Astrocyte (in vitro differentiated cells and primary cell): ENCODE results near the gene GPC3. TPM values are rescaled to one million over a fixed set of nuclear protein-coding genes. Genes with fewer than 3 reads are reported as not detected.
A peak's percentile ranks its signal among the peaks of the same experiment; 100 is the strongest.

Source experiments
- DNase-seq: peaks from one replicate; pipeline ENCODE4 v3.0.0-alpha.2; 2010; ENCODE audit warnings: low read depth
- FAIRE-seq: peaks from 2 replicates; lab custom pipeline; 2011; peaks lifted over from hg19 to GRCh38; lab: Jason Lieb, UNC
- H2AFZ ChIP-seq: 2 replicates; pipeline ENCODE4 v1.6.0; 2012; ENCODE audit warnings: low read depth, low read length, inconsistent platforms
- H3K27ac ChIP-seq: 2 replicates; pipeline ENCODE4 v1.5.1; 2011; ENCODE audit warnings: low read depth, low read length, inconsistent platforms
- H3K27me3 ChIP-seq: 2 replicates; pipeline ENCODE4 v1.6.0; 2011; ENCODE audit warnings: low read length, inconsistent platforms; ENCODE audit not compliant: insufficient read depth
- H3K36me3 ChIP-seq: 2 replicates; pipeline ENCODE4 v1.5.1; 2011; ENCODE audit warnings: low read length, inconsistent platforms; ENCODE audit not compliant: insufficient read depth
- H3K4me1 ChIP-seq: 2 replicates; pipeline ENCODE4 v1.5.1; 2011; ENCODE audit warnings: low read length, inconsistent platforms; ENCODE audit not compliant: insufficient read depth
- H3K4me2 ChIP-seq: 2 replicates; pipeline ENCODE4 v1.6.0; 2012; ENCODE audit warnings: low read length, inconsistent platforms
- H3K4me3 ChIP-seq: 2 replicates; pipeline ENCODE4 v1.5.1; 2011; ENCODE audit warnings: low read depth, mild to moderate bottlenecking, low read length, inconsistent platforms; ENCODE audit not compliant: insufficient read depth
- H3K79me2 ChIP-seq: 2 replicates; pipeline ENCODE4 v1.6.0; 2012; ENCODE audit warnings: mild to moderate bottlenecking, low read length, inconsistent platforms; ENCODE audit not compliant: insufficient read depth
- H3K9ac ChIP-seq: 2 replicates; pipeline ENCODE4 v1.6.0; 2012; ENCODE audit warnings: mild to moderate bottlenecking, low read length, inconsistent platforms
- H3K9me3 ChIP-seq: 2 replicates; pipeline ENCODE4 v1.5.1; 2012; ENCODE audit warnings: low read depth, mild to moderate bottlenecking, low read length, inconsistent platforms; ENCODE audit not compliant: insufficient read depth
- H4K20me1 ChIP-seq: 2 replicates; pipeline ENCODE4 v1.6.0; 2012; ENCODE audit warnings: low read length, inconsistent platforms; ENCODE audit not compliant: insufficient read depth
- H3K27ac Mint-ChIP-seq: one replicate; pipeline ENCODE4 v1.8.0; 2021; ENCODE audit warnings: mild to moderate bottlenecking, mixed read lengths; ENCODE audit not compliant: unreplicated experiment
- H3K27me3 Mint-ChIP-seq: one replicate; pipeline ENCODE4 v1.8.0; 2021; ENCODE audit warnings: low read depth, mixed read lengths; ENCODE audit not compliant: unreplicated experiment
- H3K36me3 Mint-ChIP-seq: one replicate; pipeline ENCODE4 v1.8.0; 2021; ENCODE audit warnings: low read depth, mixed read lengths; ENCODE audit not compliant: unreplicated experiment
- H3K4me1 Mint-ChIP-seq: one replicate; pipeline ENCODE4 v1.8.0; 2021; ENCODE audit warnings: low read depth, mixed read lengths; ENCODE audit not compliant: unreplicated experiment
- H3K4me3 Mint-ChIP-seq: one replicate; pipeline ENCODE4 v1.8.0; 2021; ENCODE audit warnings: mild to moderate bottlenecking, moderate library complexity, mixed read lengths; ENCODE audit not compliant: unreplicated experiment
- H3K9me3 Mint-ChIP-seq: one replicate; pipeline ENCODE4 v1.8.0; 2021; ENCODE audit warnings: mild to moderate bottlenecking, mixed read lengths; ENCODE audit not compliant: unreplicated experiment
- EZH2 ChIP-seq: IDR thresholded peaks from 2 replicates; pipeline ENCODE4 v1.6.1; 2012; ENCODE audit warnings: mild to moderate bottlenecking, low read length, inconsistent platforms; ENCODE audit not compliant: insufficient read depth
- total RNA-seq: library from RNA; stranded (reverse); gene quantifications from 2 replicates; pipeline ENCODE4 v1.2.1, GENCODE V29; 2021
- TF ChIP-seq, protein P1 (sequence below): IDR thresholded peaks from 2 replicates; pipeline ENCODE4 v1.5.1; 2011; ENCODE audit warnings: low read depth, mild to moderate bottlenecking, inconsistent platforms, low read length, moderate library complexity; ENCODE audit not compliant: insufficient read depth

The GPC3 gene
- total RNA-seq, 1 donor from 2014 or later, result 8.2 TPM

DNA sequence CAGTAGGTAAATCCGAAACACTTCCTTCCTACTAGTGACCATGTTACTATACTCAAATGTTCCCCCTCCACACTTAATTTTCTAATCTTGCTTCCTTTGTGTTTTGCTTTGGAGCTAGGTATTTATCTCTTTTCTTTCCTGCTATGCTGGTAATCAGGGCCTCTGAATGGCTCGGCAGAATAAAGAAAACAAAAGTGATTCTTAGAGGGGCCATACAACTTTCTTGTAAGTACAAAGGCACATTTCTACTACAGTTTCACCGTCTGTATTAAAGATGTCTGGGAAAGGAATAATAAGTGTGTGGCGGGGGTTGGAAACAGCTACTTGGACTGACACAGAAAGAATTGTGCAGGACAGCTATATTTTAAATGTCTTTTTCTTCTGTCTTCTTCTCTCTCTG is 50.3 kb downstream of the GPC3 start:
- no peak overlapping the region for H2AFZ ChIP-seq
- Mint-ChIP-seq H3K4me3 (no peak overlapping the region), H3K36me3 (no peaks in the 10 kb centered on the region), H3K27me3 (no peaks in the 10 kb centered on the region), H3K4me1 (peaks cover 3% of the 10 kb centered on the region), H3K9me3 (no peaks in the 10 kb centered on the region), H3K27ac (no peak overlapping the region)
- H3K4me1 ChIP-seq, result no peaks in the 10 kb centered on the region
- H3K27ac ChIP-seq, result no peak overlapping the region
- TF ChIP-seq, protein P1, sequence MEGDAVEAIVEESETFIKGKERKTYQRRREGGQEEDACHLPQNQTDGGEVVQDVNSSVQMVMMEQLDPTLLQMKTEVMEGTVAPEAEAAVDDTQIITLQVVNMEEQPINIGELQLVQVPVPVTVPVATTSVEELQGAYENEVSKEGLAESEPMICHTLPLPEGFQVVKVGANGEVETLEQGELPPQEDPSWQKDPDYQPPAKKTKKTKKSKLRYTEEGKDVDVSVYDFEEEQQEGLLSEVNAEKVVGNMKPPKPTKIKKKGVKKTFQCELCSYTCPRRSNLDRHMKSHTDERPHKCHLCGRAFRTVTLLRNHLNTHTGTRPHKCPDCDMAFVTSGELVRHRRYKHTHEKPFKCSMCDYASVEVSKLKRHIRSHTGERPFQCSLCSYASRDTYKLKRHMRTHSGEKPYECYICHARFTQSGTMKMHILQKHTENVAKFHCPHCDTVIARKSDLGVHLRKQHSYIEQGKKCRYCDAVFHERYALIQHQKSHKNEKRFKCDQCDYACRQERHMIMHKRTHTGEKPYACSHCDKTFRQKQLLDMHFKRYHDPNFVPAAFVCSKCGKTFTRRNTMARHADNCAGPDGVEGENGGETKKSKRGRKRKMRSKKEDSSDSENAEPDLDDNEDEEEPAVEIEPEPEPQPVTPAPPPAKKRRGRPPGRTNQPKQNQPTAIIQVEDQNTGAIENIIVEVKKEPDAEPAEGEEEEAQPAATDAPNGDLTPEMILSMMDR, result no peak
- TF ChIP-seq EZH2, result no peak
- no peak overlapping the region for H3K4me3 ChIP-seq
- no peaks in the 10 kb centered on the region for H3K36me3 ChIP-seq
- FAIRE-seq, result no peak
- no peak overlapping the region for H3K9ac ChIP-seq
- no peaks in the 10 kb centered on the region for H3K9me3 ChIP-seq
- H3K4me2 ChIP-seq, result no peak overlapping the region
- no peaks in the 10 kb centered on the region for H3K27me3 ChIP-seq
- no peak for DNase-seq
- H3K79me2 ChIP-seq, result no peaks in the 10 kb centered on the region
- H4K20me1 ChIP-seq, result no peaks in the 10 kb centered on the region

DNA sequence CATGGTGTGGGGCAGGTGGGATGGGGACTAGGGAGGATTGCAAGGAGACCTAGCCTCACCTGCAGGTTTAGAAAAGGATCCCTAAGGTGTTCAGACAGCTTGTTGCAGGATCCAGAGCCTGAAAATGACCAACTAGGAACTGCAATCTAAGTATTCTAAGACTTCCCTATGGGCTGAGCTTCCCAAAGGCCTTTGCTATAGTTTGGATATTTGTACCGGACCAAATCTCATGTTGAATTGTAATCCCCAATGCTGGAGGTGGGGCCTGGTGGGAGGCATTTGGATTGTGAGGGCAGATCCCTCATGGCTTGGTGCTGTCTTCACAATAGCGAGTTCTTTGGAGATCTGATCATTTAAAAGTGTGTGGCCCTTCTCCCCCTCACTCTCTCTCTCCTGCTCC is 52.1 kb downstream of the GPC3 start:
- Histone ChIP-seq H4K20me1 (no peaks in the 10 kb centered on the region), H3K4me1 (no peaks in the 10 kb centered on the region), H3K27me3 (no peaks in the 10 kb centered on the region), H3K9ac (no peak overlapping the region), H3K4me3 (no peak overlapping the region), H2AFZ (no peak overlapping the region), H3K36me3 (no peaks in the 10 kb centered on the region), H3K27ac (no peak overlapping the region), H3K4me2 (no peak overlapping the region), H3K79me2 (no peaks in the 10 kb centered on the region), H3K9me3 (no peaks in the 10 kb centered on the region)
- no peaks in the 10 kb centered on the region for H3K9me3 Mint-ChIP-seq
- H3K4me1 Mint-ChIP-seq, result peaks cover 3% of the 10 kb centered on the region
- FAIRE-seq (peak; percentile 50), DNase-seq (no peak)
- no peak for TF ChIP-seq EZH2
- TF ChIP-seq, protein P1, result no peak
- H3K4me3 Mint-ChIP-seq, result no peak overlapping the region
- no peak overlapping the region for H3K27ac Mint-ChIP-seq
- H3K27me3 Mint-ChIP-seq, result no peaks in the 10 kb centered on the region
- H3K36me3 Mint-ChIP-seq, result no peaks in the 10 kb centered on the region

DNA sequence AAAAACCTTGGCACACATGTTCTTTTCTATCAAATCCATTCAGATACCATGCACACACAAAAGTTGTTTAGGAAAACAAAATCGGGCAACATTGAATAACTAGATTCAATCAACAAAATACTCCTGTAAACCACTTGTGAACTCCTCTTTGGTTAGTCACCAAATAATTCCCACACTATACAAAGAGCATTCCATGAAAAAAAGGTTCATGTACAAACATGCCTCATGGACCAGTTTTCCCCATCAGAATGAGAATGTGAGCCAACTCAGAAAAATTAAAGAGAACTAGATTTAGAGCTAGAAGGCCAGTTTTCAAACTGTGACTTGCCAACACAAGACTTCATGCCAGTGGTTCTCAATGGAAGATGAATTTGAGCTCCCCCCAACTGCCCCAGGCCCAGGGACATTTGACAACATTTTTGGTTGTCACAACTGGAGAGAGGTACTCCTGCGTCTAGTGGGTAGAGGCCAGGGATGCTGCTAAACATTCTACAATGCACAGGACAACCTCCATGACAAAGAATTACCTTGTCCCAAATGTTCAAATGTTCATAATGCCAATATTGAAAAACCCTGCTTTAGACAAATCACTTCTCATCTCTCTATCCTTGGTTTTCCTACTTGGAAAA is 55.4 kb downstream of the GPC3 start:
- Histone ChIP-seq H3K9ac (no peak overlapping the region), H3K4me2 (no peak overlapping the region)
- no peak for DNase-seq

More for the DNA sequence above, 55.4 kb downstream of the GPC3 start:
- H3K36me3 Mint-ChIP-seq, result no peaks in the 10 kb centered on the region
- H3K27ac ChIP-seq, result no peak overlapping the region
- H3K4me1 ChIP-seq, result no peaks in the 10 kb centered on the region
- no peaks in the 10 kb centered on the region for H3K79me2 ChIP-seq
- no peaks in the 10 kb centered on the region for H3K9me3 Mint-ChIP-seq
- peaks cover under 1% of the 10 kb centered on the region for H3K27me3 Mint-ChIP-seq
- H4K20me1 ChIP-seq, result no peaks in the 10 kb centered on the region
- H3K36me3 ChIP-seq, result no peaks in the 10 kb centered on the region
- H3K4me1 Mint-ChIP-seq, result no peaks in the 10 kb centered on the region
- no peak overlapping the region for H2AFZ ChIP-seq
- H3K9me3 ChIP-seq, result no peaks in the 10 kb centered on the region
- no peak overlapping the region for H3K27ac Mint-ChIP-seq
- H3K4me3 Mint-ChIP-seq, result no peak overlapping the region
- no peak overlapping the region for H3K4me3 ChIP-seq
- no peak for TF ChIP-seq EZH2
- TF ChIP-seq, protein P1, result no peak
- no peaks in the 10 kb centered on the region for H3K27me3 ChIP-seq
- FAIRE-seq, result peak; percentile 74
